GM21381 (cell line): ENCODE data around the gene ZNF524.
"Not testable (repeated sequence)": the region's sequence is repeated elsewhere in the genome, so short reads cannot be mapped to it uniquely, and the experiment has no call there.

Experiments used
- ATAC-seq: cut with Tn5 transposase; IDR thresholded peaks from one replicate; pipeline ENCODE4 v1.9.1; 2021; ENCODE audit warnings: mild to moderate bottlenecking, moderate library complexity; ENCODE audit not compliant: unreplicated experiment

The ZNF524 gene, protein sequence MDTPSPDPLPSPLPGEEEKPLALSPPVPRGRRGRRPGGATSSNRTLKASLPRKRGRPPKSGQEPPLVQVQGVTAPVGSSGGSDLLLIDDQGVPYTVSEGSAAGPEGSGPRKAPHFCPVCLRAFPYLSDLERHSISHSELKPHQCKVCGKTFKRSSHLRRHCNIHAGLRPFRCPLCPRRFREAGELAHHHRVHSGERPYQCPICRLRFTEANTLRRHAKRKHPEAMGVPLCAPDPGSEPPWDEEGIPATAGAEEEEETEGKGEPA

DNA sequence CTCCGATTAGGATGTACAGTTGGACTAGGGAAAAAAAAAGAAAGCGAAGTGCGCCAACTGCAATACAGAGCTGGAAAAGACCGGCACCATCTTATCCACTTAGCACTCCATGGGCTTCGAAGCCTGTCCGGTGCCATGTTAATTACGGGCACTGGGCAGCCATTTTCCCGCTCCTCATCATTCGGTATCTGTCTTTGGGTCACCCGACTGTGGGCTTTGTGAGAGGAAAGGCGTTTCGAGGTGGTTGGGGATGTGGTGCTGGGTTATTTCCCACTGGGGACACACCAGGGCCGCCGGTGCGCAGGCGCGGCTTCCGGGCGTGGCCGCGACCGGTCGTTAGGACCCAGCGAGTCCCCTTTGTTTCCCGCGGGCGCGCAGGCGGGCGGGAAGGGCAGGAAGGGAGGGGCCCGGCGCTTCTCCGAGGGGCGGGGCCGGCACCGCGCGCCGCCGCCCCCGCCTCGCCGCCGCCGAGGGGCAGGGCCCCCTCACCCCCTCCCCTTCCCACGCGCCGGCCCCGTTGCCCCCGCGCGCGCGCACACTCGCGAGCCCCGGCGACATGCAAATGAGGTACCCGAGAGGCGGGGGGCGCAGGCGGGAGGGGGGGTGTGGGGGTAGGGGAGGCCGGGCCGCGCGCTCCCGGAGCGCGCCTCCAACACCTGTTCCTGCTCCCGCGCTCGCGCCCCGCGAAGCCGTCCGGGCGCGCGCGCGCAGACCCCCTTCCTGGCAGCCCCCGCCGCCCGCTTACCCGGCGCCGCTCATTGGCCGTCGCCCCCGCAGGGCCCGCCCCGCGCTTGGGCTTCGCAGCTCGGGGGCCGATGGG lies at the start of gene ZNF524:
TSS of gene ZNF524 (plus strand) at position 447 of the 820 bp plus-strand sequence. CDS start 1,825 bp downstream, outside the sequence.
- peak; percentile 40 for ATAC-seq

DNA sequence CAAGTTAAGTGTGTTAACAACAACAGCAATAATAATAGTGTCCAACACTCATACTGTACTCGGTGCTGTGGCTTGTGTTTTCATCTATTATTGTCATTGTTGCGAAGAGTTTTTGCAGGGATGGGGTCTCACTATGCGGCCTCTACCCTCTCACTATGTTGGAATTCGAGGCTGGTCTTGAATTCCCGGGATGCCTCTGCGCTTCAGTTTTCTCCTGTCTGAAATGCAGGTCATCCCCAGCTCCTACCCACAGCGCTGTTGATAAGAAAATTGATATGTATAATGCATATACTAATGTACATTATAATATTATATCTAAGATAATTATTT lies 49.8 kb upstream of the ZNF524 start:
- ATAC-seq: no peak

DNA sequence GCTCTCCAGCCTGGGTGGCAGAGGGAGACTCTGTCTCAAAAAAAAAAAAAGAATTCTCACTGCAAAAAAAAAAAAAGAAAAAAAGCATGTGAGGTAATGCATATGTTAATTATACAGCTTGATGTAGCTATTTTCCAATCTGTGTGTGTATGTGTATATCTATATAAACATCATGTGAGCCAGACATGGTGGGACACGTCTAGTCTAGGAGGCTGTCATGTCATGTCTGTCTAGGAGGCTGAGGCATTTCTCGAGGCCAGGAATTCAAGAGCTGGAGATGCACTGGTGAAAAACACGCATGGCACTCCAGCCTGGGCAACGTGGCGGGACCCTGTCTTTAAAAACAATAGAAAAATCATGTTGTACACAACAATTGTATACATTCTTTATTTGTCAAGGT lies 47.9 kb upstream of the ZNF524 start:
- ATAC-seq: no peak

DNA sequence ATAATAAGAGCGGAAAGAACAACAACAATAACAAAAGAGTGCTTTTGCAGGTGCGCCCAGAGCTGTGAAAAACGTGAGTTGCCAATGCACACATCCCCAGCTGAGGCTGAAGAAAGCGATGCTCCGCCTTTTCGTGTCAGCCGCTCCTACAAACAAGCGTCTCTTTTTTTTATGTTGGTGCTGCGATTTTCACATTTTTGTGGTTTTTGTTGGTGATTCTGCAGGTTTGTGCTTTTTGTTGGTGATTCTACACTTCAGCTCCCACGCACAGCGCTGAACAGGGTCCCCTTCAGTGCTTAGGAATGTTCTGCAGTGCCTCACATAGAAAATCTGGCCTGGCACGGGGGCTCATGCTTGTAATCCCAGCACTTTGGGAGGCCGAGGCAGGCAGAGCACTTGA lies 47.5 kb upstream of the ZNF524 start:
- no peak for ATAC-seq

DNA sequence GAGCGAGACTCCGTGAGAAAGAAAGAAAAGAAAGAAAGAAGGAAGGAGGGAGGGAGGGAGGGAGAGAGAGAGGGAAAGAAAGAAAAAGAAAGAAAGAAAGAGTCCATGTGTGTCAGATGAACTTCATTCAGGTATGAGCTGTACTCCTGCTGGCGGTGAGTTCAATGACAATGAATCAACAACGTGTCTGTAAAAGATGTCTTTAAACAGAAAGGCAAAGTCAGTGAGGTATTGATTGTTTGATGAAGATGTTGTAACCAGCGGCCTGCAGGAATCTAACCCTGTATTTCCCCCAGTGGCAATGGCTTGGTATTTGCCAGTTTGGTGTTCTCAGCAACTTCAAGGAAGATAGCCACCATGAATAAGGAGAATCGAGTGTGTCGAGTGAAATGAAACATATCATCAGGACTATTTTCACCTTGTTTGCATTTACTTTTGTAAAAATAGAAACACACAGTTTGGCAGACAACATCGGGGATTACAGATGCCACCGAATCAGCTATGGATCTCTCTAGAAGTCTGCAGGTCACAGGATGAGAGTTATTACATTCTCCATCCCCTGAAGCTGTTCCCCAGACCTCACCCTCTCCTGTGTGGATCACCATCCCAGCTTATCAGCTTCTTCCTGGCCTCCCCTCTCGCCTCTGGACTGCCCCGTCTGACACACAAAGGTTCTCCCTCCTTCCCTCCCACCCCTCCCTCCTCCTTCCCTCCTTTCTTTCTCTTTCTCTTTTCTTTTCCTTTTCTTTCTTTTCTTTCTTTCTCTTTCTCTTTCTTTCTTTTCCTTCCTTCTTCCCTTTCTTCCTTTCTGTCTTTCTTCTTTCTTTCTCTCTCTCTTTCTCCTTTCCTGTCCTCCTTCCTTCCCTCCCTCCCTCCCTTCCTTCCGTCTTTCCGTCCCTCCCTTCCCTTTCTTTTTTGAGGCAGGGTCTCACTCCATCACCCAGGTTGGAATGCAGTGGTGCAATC lies 46.6 kb upstream of the ZNF524 start:
- ATAC-seq: no peak

DNA sequence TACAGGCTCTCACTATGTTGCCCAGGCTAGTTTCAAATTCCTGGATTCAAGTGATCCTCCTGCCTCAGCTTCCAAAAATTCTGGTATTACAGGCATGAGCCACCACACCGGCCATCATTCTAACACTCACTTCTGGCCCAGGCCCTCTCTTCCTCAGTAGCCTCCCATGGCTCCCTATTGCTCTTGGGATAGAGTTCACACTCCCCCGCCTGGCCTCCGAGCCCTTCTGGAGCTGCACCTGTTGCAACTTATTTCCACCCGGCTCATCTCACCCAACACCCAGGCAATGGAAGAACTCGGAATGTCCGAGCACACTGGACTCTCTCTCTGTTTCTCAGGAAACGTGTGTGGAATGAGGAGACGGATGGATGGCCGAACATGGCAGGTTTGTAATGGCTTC lies 45.8 kb upstream of the ZNF524 start:
- no peak for ATAC-seq

DNA sequence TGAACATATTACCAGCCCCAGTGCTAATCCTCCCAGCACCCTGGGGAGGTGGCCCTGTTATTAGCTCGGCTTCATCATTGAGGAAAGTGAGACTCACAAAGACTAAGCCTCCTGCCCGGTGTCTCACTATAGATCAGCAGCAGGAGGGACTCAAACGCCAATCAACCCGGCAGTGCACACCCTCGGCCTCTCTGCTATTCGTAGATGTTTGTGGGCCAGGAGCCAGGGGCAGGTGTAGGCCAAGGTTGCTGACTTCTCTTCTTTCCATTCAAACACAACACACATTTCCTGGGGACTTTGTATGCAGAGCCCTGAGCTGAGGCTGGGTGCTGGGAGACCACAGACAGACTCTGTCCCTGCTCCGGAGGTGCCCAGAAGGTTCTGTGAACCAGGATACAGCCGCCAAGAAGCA lies 45.3 kb upstream of the ZNF524 start:
- no peak for ATAC-seq

DNA sequence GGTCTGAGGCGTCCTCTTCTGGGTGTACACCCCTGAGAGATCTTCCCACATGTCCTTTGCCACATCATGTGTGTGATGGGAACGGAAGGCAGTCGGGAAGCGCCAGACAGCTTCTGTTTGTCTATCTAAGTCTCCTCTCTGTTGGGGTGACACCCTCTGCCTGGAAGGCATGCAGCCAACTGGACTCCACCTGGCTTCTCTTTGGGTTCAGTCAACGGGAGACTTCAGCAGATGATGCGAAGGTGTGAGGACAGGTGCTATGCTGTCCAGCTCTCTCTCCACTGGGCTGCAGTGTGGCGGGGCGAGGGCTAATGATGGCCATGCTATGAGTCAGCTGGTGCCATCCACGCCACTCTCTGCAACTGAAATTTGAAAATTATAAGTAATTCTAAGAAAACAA lies 40.4 kb upstream of the ZNF524 start:
- ATAC-seq: no peak

DNA sequence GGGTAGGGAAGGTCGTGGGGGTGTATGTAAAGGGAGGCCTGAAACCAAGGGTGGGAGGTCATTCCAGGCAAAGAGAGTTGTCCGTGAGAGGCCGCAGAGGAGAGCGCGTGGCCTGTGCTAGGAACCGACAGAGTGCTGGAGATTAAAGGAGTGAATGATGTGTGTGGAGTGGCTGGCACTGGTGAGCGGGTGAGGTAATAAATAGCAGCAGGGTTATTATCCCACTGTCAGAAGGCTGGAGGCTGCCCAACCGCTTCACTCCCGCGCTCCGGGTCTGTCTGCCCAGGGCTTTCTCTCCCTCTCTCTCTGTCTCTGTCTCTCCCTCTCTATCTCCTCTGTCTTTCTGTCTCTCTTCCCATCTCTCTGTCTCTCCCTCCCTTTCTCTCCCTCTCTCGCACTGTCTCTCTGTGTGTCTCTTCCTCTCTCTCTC lies 36.8 kb upstream of the ZNF524 start:
- ATAC-seq: no peak

DNA sequence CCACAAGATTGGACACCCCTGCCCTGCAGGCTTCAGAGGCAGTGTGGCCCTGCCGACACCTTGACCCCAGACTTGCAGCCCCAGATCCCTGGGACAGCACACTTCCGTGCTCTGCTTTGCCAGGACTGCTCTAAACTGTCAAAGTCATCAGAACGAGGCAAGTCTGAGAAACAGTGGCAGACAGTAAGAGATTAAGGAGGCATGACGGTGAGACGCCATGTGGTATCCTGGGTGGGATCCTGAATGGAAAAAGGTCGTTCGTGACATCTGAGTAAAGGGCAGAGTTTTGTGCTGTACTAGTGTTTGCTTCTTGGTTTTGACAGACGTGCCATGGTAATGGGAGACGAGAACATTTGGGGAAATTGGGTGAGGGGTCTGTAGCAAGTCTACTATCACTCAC lies 33.3 kb upstream of the ZNF524 start:
- ATAC-seq: no peak

DNA sequence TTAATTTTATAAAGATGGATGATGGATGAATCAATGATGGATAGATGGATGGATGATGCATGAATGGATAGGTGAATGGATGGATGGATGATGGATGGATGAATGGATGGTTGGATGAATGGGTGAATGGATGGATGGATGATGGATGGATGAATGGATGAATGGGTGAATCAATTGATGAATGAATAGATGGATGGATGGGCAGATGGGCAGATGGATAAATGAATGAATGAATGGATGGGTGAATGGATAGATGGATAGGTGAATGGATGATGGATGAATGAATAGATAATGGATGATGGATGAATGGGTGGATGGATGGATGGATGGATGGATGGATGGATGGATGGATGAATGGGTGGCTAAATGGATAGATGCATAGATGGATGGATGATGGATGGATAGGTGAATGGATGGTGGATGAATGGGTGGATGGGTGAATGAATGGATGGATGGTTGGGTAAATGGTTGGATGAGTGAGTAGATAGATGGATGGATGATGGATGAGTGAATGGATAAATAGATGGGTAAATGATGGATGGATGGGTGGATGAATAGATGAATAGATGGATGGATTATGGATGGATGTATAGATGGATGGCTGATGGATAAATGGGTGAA lies 32.3 kb upstream of the ZNF524 start:
- no peak for ATAC-seq

DNA sequence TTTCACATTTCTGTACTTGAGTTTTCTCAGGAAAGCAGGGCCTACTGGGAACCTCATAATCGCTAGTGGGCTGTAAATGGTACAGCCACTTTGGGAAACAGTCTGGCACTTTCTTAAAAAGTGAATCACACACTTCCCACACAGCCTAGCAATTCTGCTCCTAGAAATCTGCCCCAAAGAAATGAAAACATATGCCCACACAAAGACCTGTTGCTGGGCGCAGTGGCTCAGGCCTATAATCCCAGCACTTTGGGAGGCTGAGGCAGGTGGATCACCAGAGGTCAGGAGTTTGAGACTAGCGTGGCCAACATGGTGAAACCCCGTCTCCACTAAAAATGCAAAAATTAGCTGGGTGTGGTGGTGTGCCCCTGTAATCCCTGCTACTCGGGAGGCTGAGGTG lies 30.6 kb upstream of the ZNF524 start:
- ATAC-seq: not testable (repeated sequence)

DNA sequence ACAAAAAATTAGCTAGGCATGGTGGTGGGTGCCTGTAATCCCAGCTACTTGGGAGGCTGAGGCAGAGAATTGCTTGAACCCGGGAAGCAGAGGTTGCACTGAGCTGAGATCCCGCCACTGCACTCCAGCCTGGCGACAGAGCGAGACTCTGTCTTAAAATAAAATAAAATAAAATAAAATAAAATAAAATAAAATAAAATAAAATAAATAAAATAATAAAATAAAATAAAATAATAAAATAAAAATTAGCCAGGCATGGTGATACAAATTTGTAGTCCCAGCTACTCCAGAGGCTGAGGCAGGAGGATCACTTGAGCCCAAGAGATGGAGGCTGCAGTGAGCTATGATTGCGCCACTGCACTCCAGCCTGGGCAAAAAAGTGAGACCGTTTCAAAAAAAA lies 26.2 kb upstream of the ZNF524 start:
- not testable (repeated sequence) for ATAC-seq

DNA sequence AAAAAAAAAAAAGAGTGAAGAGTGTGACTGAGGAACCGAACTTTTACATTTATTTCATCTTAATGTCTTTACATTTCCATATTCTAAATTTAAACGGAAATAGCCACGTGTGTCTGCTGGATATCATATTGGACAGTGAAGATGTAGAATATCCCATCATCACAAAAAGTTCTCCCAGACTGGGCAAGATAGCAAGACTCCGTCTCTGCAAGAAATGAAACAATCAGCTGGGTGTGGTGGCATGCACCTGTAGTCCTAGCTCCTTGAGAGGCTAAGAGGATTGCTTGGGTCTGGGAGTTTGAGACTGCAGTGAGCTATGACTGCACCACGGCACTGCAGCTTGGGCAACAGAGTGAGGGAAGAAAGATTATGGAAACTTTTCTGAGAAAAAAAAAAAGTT lies 23.3 kb upstream of the ZNF524 start:
- no peak for ATAC-seq

DNA sequence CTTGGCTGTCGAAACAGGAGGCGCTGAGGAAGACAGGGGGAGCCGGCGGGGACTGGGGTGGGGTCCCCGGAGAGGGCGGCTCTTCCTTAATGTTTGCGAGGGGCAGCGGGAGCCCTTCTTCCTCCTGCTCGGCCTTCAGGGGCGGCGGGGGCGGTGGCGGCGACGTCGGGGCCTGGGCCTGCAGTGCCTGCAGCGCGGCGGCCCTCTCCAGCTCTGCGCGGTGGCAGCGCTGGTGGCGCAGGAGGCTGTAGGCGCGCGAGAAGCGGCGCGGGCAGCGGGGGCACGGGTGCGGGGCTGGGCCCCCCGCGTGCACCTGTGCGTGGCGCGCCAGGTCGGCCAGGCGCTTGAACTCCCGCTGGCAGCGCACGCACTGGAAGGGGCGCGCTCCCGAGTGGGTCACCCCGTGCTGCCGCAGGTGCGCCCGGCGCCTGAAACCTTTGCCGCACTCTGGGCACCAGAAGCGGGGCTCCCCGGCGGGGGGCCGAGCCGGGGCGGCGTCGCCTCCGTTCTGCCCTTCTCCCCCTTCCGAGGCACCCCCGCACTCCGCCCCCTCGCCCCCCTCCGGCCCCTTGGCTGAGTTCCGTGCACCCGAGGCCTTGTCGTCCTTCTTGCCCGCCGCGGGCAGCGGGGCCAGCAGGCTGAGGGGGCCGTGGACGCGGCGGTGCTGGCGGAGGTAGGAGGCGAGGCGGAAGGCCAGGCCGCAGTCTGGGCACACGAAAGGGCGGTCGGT lies 21.9 kb upstream of the ZNF524 start:
- ATAC-seq: no peak

DNA sequence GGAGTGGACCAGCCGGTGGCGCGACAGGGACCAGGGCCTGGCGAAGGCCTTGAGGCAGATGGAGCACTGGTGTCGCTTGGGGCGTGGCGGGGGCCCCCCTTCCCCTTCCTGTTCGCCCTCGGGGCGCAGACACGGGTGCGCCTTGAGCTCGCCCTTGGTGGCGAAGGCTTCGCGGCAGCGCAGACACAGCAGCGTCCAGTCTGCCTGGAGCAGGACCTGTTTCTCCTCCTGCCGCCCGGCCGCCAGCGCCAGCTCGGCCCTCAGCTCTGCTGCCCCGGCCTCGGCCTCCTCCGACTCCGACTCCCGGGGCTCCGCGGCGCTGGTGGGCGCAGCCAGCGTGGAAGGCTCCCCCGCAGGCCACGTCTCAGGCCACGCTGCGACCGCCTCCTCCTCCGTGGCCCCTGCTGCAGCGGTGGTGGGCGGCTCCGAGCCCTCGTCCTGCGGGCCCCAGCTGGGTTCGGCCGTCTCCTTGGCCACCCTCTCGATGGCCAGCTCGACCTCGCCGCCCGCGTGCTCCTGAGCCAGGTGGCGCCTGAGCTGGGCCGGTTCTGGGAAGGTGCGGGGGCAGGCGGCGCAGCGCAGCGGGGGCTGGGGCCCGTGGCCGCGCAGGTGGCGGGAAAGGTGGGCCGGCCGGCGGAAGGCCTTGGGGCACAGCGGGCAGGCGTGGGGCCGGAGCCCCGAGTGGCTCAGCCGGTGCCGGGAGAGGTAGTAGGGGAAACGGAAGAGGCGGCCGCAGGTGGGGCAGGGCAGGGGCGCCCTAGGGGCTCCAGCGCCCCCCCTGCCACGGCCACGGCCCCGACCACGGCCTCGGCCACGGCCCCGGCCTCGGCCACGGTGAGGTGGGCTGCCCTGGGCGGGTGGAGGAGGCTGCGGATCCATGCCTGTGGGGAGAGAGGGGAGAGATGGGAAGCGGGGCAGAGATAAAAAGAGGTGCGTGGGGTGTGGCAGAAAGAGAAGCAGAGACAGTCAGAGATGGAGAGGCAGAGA lies 21.0 kb upstream of the ZNF524 start:
- ATAC-seq: no peak

DNA sequence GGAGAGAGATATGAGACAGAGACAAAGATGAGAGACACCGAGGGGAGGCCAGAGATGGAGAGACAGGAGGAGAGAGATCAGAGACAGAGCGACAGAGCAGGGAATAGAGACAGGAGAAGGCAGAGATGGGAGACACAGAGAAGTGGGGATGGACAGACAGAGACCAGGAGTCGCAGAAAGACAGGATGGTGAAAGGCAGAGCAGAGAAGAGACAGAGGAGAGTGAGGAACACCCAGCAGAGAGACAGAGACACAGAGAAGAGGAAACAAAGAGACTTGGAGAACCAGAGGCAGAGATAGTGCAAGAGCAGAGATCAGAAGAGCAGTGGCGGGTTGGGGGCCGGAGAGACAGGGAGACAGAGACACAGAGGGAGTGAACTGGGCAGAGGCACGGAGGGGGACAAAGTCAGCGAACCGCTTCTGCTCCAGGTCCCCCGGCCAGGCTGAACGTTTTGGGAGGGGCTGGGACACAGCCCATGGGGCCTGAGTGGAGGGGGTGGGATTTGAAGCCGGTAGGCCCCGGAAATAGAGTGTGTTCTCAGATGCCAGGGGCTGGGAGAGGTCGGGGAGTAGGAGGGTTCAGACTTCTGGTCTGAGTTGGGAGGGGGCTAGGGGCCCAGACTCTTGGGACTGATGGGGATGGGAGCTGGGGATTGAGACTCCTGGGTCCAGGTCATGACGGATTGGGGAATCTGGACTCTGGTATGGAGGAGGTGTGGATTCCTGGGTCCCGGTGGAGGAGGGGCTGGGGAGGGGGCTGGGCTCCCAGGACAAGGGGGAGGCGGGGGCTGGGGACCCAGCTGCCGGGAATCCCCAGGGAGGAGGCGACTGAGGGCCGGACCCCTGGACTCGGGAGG lies 20.1 kb upstream of the ZNF524 start:
- ATAC-seq: no peak

DNA sequence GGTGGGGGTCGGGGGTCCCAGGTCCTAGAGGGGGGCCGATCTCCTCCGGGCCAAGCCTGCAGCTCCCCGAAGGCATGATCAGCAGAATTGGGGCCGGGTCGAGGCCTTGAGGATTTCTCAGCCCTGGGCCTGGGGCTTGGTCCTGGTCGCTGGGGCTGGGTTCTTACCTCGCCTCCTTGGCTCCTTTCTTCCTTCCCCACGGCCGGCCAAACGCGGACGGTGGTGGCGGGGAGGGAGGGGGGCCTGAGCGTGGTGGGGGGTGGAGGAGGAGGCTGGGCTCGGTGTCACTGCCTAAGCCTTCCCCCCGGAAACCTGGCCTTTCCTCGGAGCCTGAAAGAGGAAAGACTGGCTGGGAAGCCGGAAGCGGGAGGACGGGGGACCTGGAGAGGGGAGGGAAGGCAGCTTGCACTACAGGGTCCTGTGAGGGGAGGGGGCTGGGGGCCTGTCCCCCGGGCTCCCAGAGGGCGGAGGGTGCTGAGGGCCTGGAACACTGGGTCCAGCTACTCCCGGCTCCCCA lies 19.4 kb upstream of the ZNF524 start, which contains the start of gene ZNF579:
TSS of gene ZNF579 (minus strand) at position 221 of the 517 bp plus-strand sequence. CDS start 1,209 bp downstream, outside the sequence.
- ATAC-seq: peak; percentile 54
